GM23248 (cell line): ENCODE data around the gene GOSR1. TPM values are rescaled to one million over a fixed set of nuclear protein-coding genes. Genes with fewer than 3 reads are reported as not detected.
"Not testable (repeated sequence)": the region's sequence is repeated elsewhere in the genome, so short reads cannot be mapped to it uniquely, and the experiment has no call there.

Source experiments
- DNase-seq: peaks from one replicate; pipeline ENCODE4 v3.0.0-alpha.2; 2015
- H2AFZ ChIP-seq: fragments of 200-600 bp; sonication (generic); 2 replicates; pipeline ENCODE4 v1.6.1; 2016; ENCODE audit warnings: antibody characterized with exemption
- H3F3A ChIP-seq: fragments of 200-600 bp; sonication (generic); 2 replicates; pipeline ENCODE4 v1.6.1; 2016; ENCODE audit warnings: mild to moderate bottlenecking, antibody characterized with exemption, mixed run types; ENCODE audit not compliant: insufficient read depth
- H3K27ac ChIP-seq: fragments of 200-600 bp; sonication (generic); 2 replicates; pipeline ENCODE4 v1.5.1; 2016; ENCODE audit warnings: mild to moderate bottlenecking
- H3K27me3 ChIP-seq: fragments of 200-600 bp; sonication (generic); replicated peaks from 2 replicates; pipeline ENCODE4 v1.6.1; 2016; ENCODE audit warnings: mild to moderate bottlenecking; ENCODE audit not compliant: insufficient read depth
- H3K36me3 ChIP-seq: fragments of 200-600 bp; sonication (generic); 2 replicates; pipeline ENCODE4 v1.6.1; 2016; ENCODE audit warnings: low read depth, mild to moderate bottlenecking
- H3K4me1 ChIP-seq: fragments of 200-600 bp; sonication (generic); 2 replicates; pipeline ENCODE4 v1.6.1; 2016; ENCODE audit warnings: mild to moderate bottlenecking; ENCODE audit not compliant: insufficient read depth
- H3K4me2 ChIP-seq: fragments of 200-600 bp; sonication (generic); one replicate; pipeline ENCODE4 v1.6.1; 2016; ENCODE audit warnings: mild to moderate bottlenecking; ENCODE audit not compliant: unreplicated experiment
- H3K4me3 ChIP-seq: fragments of 200-600 bp; sonication (generic); 2 replicates; pipeline ENCODE4 v1.5.1; 2016; ENCODE audit warnings: mild to moderate bottlenecking
- H3K79me2 ChIP-seq: fragments of 200-600 bp; sonication (generic); 2 replicates; pipeline ENCODE4 v1.6.1; 2016; ENCODE audit warnings: mild to moderate bottlenecking; ENCODE audit not compliant: insufficient read depth
- H3K9ac ChIP-seq: fragments of 200-600 bp; sonication (generic); 2 replicates; pipeline ENCODE4 v1.6.1; 2016; ENCODE audit warnings: mild to moderate bottlenecking
- H3K9me2 ChIP-seq: fragments of 200-600 bp; sonication (generic); 2 replicates; pipeline ENCODE4 v1.6.1; 2016; ENCODE audit warnings: mixed run types, mild to moderate bottlenecking, moderate library complexity; ENCODE audit not compliant: insufficient read depth
- H3K9me3 ChIP-seq: fragments of 200-600 bp; sonication (generic); one replicate; pipeline ENCODE4 v1.6.1; 2017; ENCODE audit warnings: low read depth
- H4K20me1 ChIP-seq: fragments of 200-600 bp; sonication (generic); 2 replicates; pipeline ENCODE4 v1.6.0; 2016; ENCODE audit not compliant: insufficient read depth
- EZH2 ChIP-seq: fragments of 200-600 bp; sonication (generic); IDR thresholded peaks from 2 replicates; pipeline ENCODE4 v1.6.1; 2018; ENCODE audit warnings: antibody characterized with exemption, mild to moderate bottlenecking; ENCODE audit not compliant: insufficient read depth, poor library complexity, severe bottlenecking
- EZH2phosphoT487 ChIP-seq: fragments of 200-600 bp; sonication (generic); IDR thresholded peaks from 2 replicates; pipeline ENCODE4 v1.6.1; 2018; ENCODE audit warnings: antibody characterized with exemption, moderate library complexity, mild to moderate bottlenecking, low read depth; ENCODE audit not compliant: insufficient read depth
- WGBS, 2 experiments: methylation state at CpG; one replicate each; pipeline ENCODE4 v1.1.6; 2015 to 2017; ENCODE audit warnings: low lambda C conversion rate in 2 of 2, low coverage in 1 of 2; ENCODE audit errors: missing lambda C conversion rate in 2 of 2; 5-methylcytosine and 5-hydroxymethylcytosine counted together
- in situ Hi-C: fragments of 300-500 bp; cut with MboI; formaldehyde crosslinking; loops from 2 replicates; pipeline ENCODE4 v1.15.0; 2020
- polyA plus RNA-seq: library from polyadenylated mRNA; unstranded; fragments of >200 nt; fragmentation: Nextera tagmentation; extraction: Ambion mirVana; gene quantifications from 2 replicates; pipeline ENCODE4 v1.2.1, GENCODE V29; 2016
- total RNA-seq: library from RNA; depleted of rRNA; stranded (reverse); fragments of >200 nt; shearing (Covaris generic); gene quantifications from 2 replicates; pipeline ENCODE4 v1.2.3, GENCODE V29; 2014

The GOSR1 gene
- total and polyA plus RNA-seq, 2 experiments from 2014 or later, result 20.2 to 44.8 TPM

DNA sequence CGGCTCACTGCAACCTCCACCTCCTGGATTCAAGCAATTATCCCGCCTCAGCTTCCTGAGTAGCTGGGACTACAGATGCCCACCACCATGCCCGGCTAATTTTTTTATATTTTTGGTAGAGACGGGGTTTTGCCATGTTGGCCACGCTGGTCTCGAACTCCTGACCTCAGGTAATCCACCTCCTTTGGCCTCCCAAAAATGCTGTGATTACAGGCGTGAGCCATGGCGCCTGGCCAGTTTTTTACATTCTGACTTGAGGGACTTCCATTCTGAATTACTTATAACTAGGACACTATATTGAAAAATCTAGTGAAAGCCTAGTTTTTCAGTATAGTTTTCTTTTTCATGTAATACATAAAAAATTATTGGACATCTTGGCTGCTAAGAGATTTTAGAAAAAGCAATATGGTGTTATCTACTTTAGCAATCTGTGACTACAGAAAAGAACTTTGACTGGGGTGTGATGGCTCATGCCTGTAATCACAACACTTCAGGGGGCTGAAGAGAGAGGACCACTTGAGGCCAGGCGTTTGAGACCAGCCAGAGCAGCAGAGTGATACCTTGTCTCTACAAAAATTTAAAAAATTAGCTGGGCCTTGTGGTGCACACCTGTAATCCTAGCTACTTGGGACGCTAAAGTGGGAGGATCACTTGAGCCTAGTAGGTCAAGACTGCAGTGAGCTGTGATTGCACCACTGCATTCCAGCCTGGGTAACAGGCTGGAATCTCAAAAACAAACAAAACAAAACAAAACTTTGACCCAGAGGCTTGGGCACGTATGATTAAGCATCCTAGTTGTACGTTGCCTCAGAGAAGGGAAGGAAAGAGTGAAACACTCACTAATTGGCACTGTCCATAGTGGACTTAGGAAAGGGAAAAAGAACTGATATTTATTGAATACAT is 26.8 kb upstream of the GOSR1 start:
- TF ChIP-seq EZH2phosphoT487 (no peak), EZH2 (no peak)
- Histone ChIP-seq H3K4me1 (no peaks in the 10 kb centered on the region), H3K4me2 (no peak overlapping the region), H3K27ac (no peak overlapping the region), H3K79me2 (peaks cover 17% of the 10 kb centered on the region; the same call in 1 of the 2 replicates), H3K9me2 (no peaks in the 10 kb centered on the region), H4K20me1 (no peaks in the 10 kb centered on the region), H2AFZ (no peak overlapping the region), H3K27me3 (no peaks in the 10 kb centered on the region), H3K4me3 (no peak overlapping the region), H3K9ac (no peak overlapping the region), H3K9me3 (no peaks in the 10 kb centered on the region), H3K36me3 (peaks cover 17% of the 10 kb centered on the region), H3F3A (no peaks in the 10 kb centered on the region)
- 92 to 96% methylated on average over 12 of the region's 12 CpGs for WGBS, 2 experiments
- in situ Hi-C loops, result no loop called here
- peak; percentile 20 for DNase-seq

GRCh38 chr17:30454635-30455034 is 22.6 kb upstream of the GOSR1 start:
- Histone ChIP-seq H3K9me2 (no peaks in the 10 kb centered on the region), H3K79me2 (no peaks in the 10 kb centered on the region), H2AFZ (no peak overlapping the region), H3F3A (no peaks in the 10 kb centered on the region), H3K9me3 (no peaks in the 10 kb centered on the region), H3K4me2 (no peak overlapping the region), H4K20me1 (no peaks in the 10 kb centered on the region), H3K4me1 (no peaks in the 10 kb centered on the region), H3K4me3 (no peak overlapping the region), H3K36me3 (peaks cover 30% of the 10 kb centered on the region), H3K27ac (no peak overlapping the region), H3K9ac (no peak overlapping the region), H3K27me3 (no peaks in the 10 kb centered on the region)
- 75 to 80% methylated on average over 4 of the region's 4 CpGs for WGBS, 2 experiments
- no peak for DNase-seq
- in situ Hi-C loops, result no loop called here
- TF ChIP-seq EZH2phosphoT487, result no peak
- no peak for TF ChIP-seq EZH2

GRCh38 chr17:30458371-30458770 is 18.8 kb upstream of the GOSR1 start:
- H4K20me1 ChIP-seq, result no peaks in the 10 kb centered on the region
- H3K4me1 ChIP-seq, result no peaks in the 10 kb centered on the region
- peaks cover 39% of the 10 kb centered on the region for H3K36me3 ChIP-seq
- H3K27ac ChIP-seq, result no peak overlapping the region
- no peak overlapping the region for H3K4me2 ChIP-seq
- no peaks in the 10 kb centered on the region for H3F3A ChIP-seq
- no peak overlapping the region for H3K4me3 ChIP-seq
- no peak overlapping the region for H2AFZ ChIP-seq
- in situ Hi-C loops, result no loop called here
- no peak for DNase-seq
- no peaks in the 10 kb centered on the region for H3K9me3 ChIP-seq
- H3K9me2 ChIP-seq, result no peaks in the 10 kb centered on the region
- 85 to 92% methylated on average over 6 of the region's 6 CpGs for WGBS, 2 experiments
- H3K79me2 ChIP-seq, result no peaks in the 10 kb centered on the region
- H3K27me3 ChIP-seq, result no peaks in the 10 kb centered on the region
- TF ChIP-seq EZH2, result no peak
- no peak for TF ChIP-seq EZH2phosphoT487
- no peak overlapping the region for H3K9ac ChIP-seq

DNA sequence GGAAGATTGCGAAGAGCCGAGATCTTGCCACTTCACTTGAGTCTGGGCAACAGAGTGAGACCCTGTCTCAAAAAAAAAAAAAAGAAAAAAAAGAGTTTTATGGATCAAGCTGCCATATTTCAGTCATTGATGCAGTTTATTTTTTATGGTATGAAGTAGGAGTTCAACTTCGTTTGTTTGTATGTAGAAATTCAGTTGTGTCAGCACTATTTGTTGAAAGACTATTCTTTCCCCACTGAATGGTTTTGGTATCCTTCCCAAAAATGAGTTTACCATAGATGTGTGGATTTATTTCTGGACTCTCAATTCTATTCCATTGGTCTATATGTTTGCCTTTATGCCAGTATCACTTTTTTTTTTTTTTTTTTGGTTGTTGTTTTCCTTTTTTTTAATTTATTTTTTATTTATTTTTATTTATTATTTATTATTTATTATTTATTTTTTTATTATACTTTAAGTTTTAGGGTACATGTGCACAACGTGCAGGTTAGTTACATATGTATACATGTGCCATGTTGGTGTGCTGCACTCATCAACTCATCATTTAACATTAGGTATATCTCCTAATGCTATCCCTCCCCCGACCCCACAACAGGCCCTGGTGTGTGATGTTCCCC is 18.3 kb upstream of the GOSR1 start:
- H3K9ac ChIP-seq, H3K4me3 ChIP-seq, H3K4me1 ChIP-seq, H4K20me1 ChIP-seq, H3K9me2 ChIP-seq, H2AFZ ChIP-seq, H3F3A ChIP-seq, in situ Hi-C loops, H3K9me3 ChIP-seq, DNase-seq, H3K27ac ChIP-seq, H3K27me3 ChIP-seq, H3K4me2 ChIP-seq, H3K79me2 ChIP-seq: not testable (repeated sequence)
- WGBS, 2 experiments, result 98 to 100% methylated on average over 5 of the region's 5 CpGs
- peaks cover 40% of the 10 kb centered on the region for H3K36me3 ChIP-seq
